HFFc6 (cell line): ENCODE measurements around the gene SEC24B. TPM values are rescaled to one million over a fixed set of nuclear protein-coding genes. Genes with fewer than 3 reads are reported as not detected.
"Not testable (repeated sequence)": the region's sequence is repeated elsewhere in the genome, so short reads cannot be mapped to it uniquely, and the experiment has no call there.

ENCODE experiments used
- DNase-seq: peaks from one replicate; pipeline ENCODE4 v3.0.0-alpha.2; 2018
- H3K27ac Mint-ChIP-seq: 2 replicates; pipeline ENCODE4 v1.8.0; 2020; ENCODE audit warnings: mild to moderate bottlenecking, mixed read lengths
- H3K27me3 Mint-ChIP-seq: 2 replicates; pipeline ENCODE4 v1.8.0; 2021; ENCODE audit warnings: mild to moderate bottlenecking, moderate library complexity, mixed read lengths; ENCODE audit not compliant: insufficient read depth
- H3K36me3 Mint-ChIP-seq: 2 replicates; pipeline ENCODE4 v1.8.0; 2021; ENCODE audit warnings: low read depth, mixed read lengths
- H3K4me1 Mint-ChIP-seq: 2 replicates; pipeline ENCODE4 v1.8.0; 2020; ENCODE audit warnings: low read depth, mixed read lengths
- H3K4me3 Mint-ChIP-seq: 2 replicates; pipeline ENCODE4 v1.8.0; 2020; ENCODE audit warnings: mild to moderate bottlenecking, moderate library complexity, mixed read lengths
- H3K9me3 Mint-ChIP-seq: 2 replicates; pipeline ENCODE4 v1.8.0; 2020; ENCODE audit warnings: mild to moderate bottlenecking, mixed read lengths
- total RNA-seq, 6 experiments: library from RNA; stranded (reverse); fragmentation: NEBNext Ultra II Directional; extraction: Animal tissue kit (Norgen Biotek cat#: 25700); gene quantifications; 2 replicates in 1 of 6; 3 replicates in 5 of 6; pipeline ENCODE4 v1.2.3, GENCODE V29; 2021
- TF ChIP-seq, protein P1 (sequence below): fragments of 200-600 bp; sonication (generic); IDR thresholded peaks from 2 replicates; pipeline ENCODE4 v1.5.0; 2021; ENCODE audit warnings: antibody characterized with exemption, mild to moderate bottlenecking

Gene SEC24B
- total RNA-seq, 6 experiments from 2014 or later: 27.2 to 36.6 (median 31.8) TPM

DNA sequence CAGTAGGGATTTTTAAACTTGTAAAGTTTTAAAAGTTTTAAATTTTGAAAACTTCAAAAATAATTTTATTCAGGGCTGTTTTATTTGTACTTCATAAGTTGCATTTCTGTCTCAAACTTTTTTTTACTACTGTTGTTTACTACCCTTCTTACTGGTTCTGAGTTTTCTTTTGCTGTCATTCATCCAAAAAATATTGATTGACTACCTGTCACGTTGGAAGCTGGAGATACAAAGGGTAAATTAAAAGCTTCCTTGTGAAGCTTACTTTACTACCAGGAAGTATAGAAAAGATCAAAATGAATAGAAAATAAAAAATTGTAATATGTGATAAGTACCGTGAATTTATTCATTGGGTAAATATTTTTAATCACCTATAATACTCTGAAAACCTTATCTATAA, 77.1 kb downstream of the SEC24B start:
- H3K36me3 Mint-ChIP-seq: peaks cover 25% of the 10 kb centered on the region
- peaks cover 3% of the 10 kb centered on the region for H3K27me3 Mint-ChIP-seq
- no peaks in the 10 kb centered on the region; the same call in 1 of the 2 replicates for H3K4me1 Mint-ChIP-seq

DNA sequence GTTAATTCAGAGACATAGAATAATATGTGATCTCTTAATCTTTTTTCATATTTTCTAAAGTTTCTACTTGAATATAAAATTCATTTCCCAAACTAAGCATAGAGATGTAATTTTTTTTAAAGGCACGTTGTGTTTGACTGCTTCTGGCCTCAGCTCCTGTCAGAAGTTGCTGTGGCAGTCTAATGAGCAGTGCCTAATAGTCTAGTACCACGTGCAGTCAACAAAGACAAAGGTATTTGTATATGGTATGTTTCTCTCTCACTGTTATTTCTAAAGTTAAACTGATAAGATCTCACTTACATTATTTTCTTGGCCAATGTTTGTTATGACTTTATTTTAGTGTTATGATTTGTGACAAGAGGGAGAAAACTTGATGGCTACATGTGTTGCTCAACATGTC, 77.8 kb downstream of the SEC24B start:
- DNase-seq: no peak
- no peak overlapping the region for H3K4me3 Mint-ChIP-seq
- peaks cover 22% of the 10 kb centered on the region for H3K36me3 Mint-ChIP-seq
- peaks cover 3% of the 10 kb centered on the region for H3K27me3 Mint-ChIP-seq
- TF ChIP-seq, protein P1, sequence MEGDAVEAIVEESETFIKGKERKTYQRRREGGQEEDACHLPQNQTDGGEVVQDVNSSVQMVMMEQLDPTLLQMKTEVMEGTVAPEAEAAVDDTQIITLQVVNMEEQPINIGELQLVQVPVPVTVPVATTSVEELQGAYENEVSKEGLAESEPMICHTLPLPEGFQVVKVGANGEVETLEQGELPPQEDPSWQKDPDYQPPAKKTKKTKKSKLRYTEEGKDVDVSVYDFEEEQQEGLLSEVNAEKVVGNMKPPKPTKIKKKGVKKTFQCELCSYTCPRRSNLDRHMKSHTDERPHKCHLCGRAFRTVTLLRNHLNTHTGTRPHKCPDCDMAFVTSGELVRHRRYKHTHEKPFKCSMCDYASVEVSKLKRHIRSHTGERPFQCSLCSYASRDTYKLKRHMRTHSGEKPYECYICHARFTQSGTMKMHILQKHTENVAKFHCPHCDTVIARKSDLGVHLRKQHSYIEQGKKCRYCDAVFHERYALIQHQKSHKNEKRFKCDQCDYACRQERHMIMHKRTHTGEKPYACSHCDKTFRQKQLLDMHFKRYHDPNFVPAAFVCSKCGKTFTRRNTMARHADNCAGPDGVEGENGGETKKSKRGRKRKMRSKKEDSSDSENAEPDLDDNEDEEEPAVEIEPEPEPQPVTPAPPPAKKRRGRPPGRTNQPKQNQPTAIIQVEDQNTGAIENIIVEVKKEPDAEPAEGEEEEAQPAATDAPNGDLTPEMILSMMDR: no peak
- no peaks in the 10 kb centered on the region for H3K9me3 Mint-ChIP-seq
- H3K27ac Mint-ChIP-seq: no peak overlapping the region
- H3K4me1 Mint-ChIP-seq: no peaks in the 10 kb centered on the region; the same call in 1 of the 2 replicates

More for the DNA sequence above, 77.1 kb downstream of the SEC24B start:
- no peak overlapping the region for H3K4me3 Mint-ChIP-seq
- TF ChIP-seq, protein P1: no peak
- H3K27ac Mint-ChIP-seq: no peak overlapping the region
- DNase-seq: no peak
- H3K9me3 Mint-ChIP-seq: no peaks in the 10 kb centered on the region

DNA sequence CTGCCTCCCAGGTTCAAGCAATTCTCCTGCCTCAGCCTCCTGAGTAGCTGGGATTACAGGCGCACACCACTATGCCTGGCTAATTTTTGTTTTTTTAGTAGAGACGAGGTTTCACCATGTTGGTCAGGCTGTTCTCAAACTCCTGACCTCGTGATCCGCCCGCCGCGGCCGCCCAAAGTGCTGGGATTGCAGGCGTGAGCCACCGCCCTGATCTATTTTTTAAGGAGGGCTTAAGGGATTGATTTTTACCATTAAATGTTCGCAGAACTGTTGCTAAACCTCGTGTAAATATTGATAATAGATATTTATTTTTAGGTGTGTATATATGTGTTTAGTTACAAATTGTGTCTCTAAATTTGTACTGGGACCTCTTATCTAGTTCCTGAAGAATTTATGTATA, 79.8 kb downstream of the SEC24B start:
- H3K27me3 Mint-ChIP-seq, DNase-seq, H3K4me1 Mint-ChIP-seq, H3K4me3 Mint-ChIP-seq, H3K9me3 Mint-ChIP-seq, H3K27ac Mint-ChIP-seq: not testable (repeated sequence)
- peaks cover 30% of the 10 kb centered on the region for H3K36me3 Mint-ChIP-seq

DNA sequence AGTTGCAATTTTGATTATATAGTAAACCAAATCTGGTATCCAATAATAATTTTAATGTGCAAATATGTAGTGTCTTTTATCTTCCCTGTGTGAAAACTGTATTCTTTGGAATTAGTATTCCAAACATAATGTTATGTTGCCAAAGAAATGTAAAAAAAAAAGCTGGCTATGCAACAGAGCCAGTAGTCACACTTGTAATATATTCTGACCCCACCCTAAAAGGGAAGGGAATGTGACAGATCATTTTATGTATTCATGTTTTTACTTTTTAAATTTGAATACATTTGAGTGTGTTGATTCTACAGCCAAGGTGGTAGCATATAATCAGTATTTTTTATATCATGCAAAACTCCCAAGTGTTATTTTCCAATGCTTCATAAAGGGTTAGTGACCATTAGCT, 98.6 kb downstream of the SEC24B start:
- no peak for DNase-seq
- peaks cover 30% of the 10 kb centered on the region for H3K36me3 Mint-ChIP-seq
- TF ChIP-seq, protein P1: no peak

GRCh38 chr4:109545401-109545800, 111.8 kb downstream of the SEC24B start:
- Mint-ChIP-seq H3K27ac (no peak overlapping the region), H3K4me1 (peaks cover 20% of the 10 kb centered on the region), H3K9me3 (peaks cover 10% of the 10 kb centered on the region), H3K36me3 (peaks cover 29% of the 10 kb centered on the region), H3K4me3 (no peak overlapping the region), H3K27me3 (peaks cover 4% of the 10 kb centered on the region)
- DNase-seq: no peak
- TF ChIP-seq, protein P1: no peak

More for the DNA sequence above, 98.6 kb downstream of the SEC24B start:
- Mint-ChIP-seq H3K27ac (no peak overlapping the region), H3K4me1 (no peaks in the 10 kb centered on the region), H3K4me3 (no peak overlapping the region), H3K27me3 (no peaks in the 10 kb centered on the region; the same call in 1 of the 2 replicates), H3K9me3 (no peaks in the 10 kb centered on the region)

GRCh38 chr4:109547394-109547793, 113.8 kb downstream of the SEC24B start:
- Mint-ChIP-seq H3K36me3 (peaks cover 27% of the 10 kb centered on the region), H3K4me3 (no peak overlapping the region), H3K27ac (peak overlapping the region; percentile 90; the same call in 1 of the 2 replicates), H3K27me3 (peaks cover 4% of the 10 kb centered on the region), H3K9me3 (peaks cover 10% of the 10 kb centered on the region), H3K4me1 (peaks cover 20% of the 10 kb centered on the region)
- DNase-seq: no peak
- TF ChIP-seq, protein P1: no peak
